SK-N-SH treated with all-trans-retinoic acid at 6 μM for 48 hours (cell line): ENCODE data around the gene MTCL3.
A peak's percentile ranks its signal among the peaks of the same experiment; 100 is the strongest.

ENCODE experiments used
- ATAC-seq: fragments of 200-7000 bp; cut with Tn5 transposase; 3 replicates; pipeline ENCODE4 v1.9.1; 2020; ENCODE audit warnings: mild to moderate bottlenecking, moderate library complexity
- ARNTL ChIP-seq: fragments of 450-650 bp; formaldehyde crosslinking; IDR thresholded peaks from 2 replicates; pipeline ENCODE4 v1.5.0; 2020; ENCODE audit warnings: low read depth, mild to moderate bottlenecking, moderate library complexity, borderline replicate concordance
- BACH2 ChIP-seq: fragments of 250-450 bp; sonication (Bioruptor Pico); IDR thresholded peaks from 2 replicates; pipeline ENCODE4 v1.9.0; 2021; ENCODE audit warnings: mild to moderate bottlenecking, borderline replicate concordance
- CREB5 ChIP-seq: fragments of 250-450 bp; sonication (Bioruptor Pico); IDR thresholded peaks from 2 replicates; pipeline ENCODE4 v1.5.1; 2020; ENCODE audit warnings: low read depth, mild to moderate bottlenecking, moderate library complexity
- CSDC2 ChIP-seq: fragments of 250-450 bp; sonication (Bioruptor Pico); IDR thresholded peaks from 2 replicates; pipeline ENCODE4 v1.5.0; 2020; ENCODE audit warnings: mild to moderate bottlenecking, moderate library complexity
- ESRRG ChIP-seq: fragments of 250-450 bp; sonication (Bioruptor Pico); IDR thresholded peaks from 2 replicates; pipeline ENCODE4 v1.6.1; 2021; ENCODE audit warnings: mild to moderate bottlenecking
- GLIS3 ChIP-seq: fragments of 250-450 bp; sonication (Bioruptor Pico); IDR thresholded peaks from 2 replicates; pipeline ENCODE4 v1.5.0; 2020; ENCODE audit warnings: mild to moderate bottlenecking, moderate library complexity
- ISL1 ChIP-seq: fragments of 250-450 bp; sonication (Bioruptor Pico); IDR thresholded peaks from 2 replicates; pipeline ENCODE4 v2.1.2; 2022; ENCODE audit warnings: mild to moderate bottlenecking, moderate library complexity
- OSR1 ChIP-seq: fragments of 250-450 bp; sonication (Bioruptor Pico); IDR thresholded peaks from 2 replicates; pipeline ENCODE4 v1.8.0; 2022; ENCODE audit warnings: moderate library complexity, mild to moderate bottlenecking, inconsistent platforms
- PATZ1 ChIP-seq: fragments of 250-450 bp; sonication (Bioruptor Pico); IDR thresholded peaks from 2 replicates; pipeline ENCODE4 v1.8.0; 2020; ENCODE audit warnings: mild to moderate bottlenecking, moderate library complexity, borderline replicate concordance
- POU6F1 ChIP-seq: fragments of 250-450 bp; sonication (Bioruptor Pico); IDR thresholded peaks from 2 replicates; pipeline ENCODE4 v1.8.0; 2021; ENCODE audit warnings: low read depth, mild to moderate bottlenecking, moderate library complexity, borderline replicate concordance
- PPARA ChIP-seq: fragments of 250-450 bp; sonication (Bioruptor Pico); IDR thresholded peaks from 2 replicates; pipeline ENCODE4 v1.5.0; 2020; ENCODE audit warnings: mild to moderate bottlenecking, borderline replicate concordance
- RARB ChIP-seq: fragments of 250-450 bp; sonication (Bioruptor Pico); IDR thresholded peaks from 2 replicates; pipeline ENCODE4 v1.8.0; 2021; ENCODE audit warnings: mild to moderate bottlenecking, moderate library complexity
- SNAI2 ChIP-seq: fragments of 250-450 bp; sonication (Bioruptor Pico); IDR thresholded peaks from 2 replicates; pipeline ENCODE4 v1.5.0; 2020; ENCODE audit warnings: mild to moderate bottlenecking, moderate library complexity
- TCF4 ChIP-seq: fragments of 250-450 bp; sonication (Bioruptor Pico); IDR thresholded peaks from 2 replicates; pipeline ENCODE4 v1.8.0; 2021; ENCODE audit warnings: mild to moderate bottlenecking, moderate library complexity, borderline replicate concordance
- TOX ChIP-seq: fragments of 250-450 bp; sonication (Bioruptor Pico); IDR thresholded peaks from 2 replicates; pipeline ENCODE4 v1.8.0; 2021; ENCODE audit warnings: mild to moderate bottlenecking, moderate library complexity, borderline replicate concordance
- TSHZ2 ChIP-seq: fragments of 250-450 bp; sonication (Bioruptor Pico); IDR thresholded peaks from 2 replicates; pipeline ENCODE4 v1.5.0; 2020; ENCODE audit warnings: mild to moderate bottlenecking, moderate library complexity
- ZC3H10 ChIP-seq: fragments of 250-450 bp; sonication (Bioruptor Pico); IDR thresholded peaks from 2 replicates; pipeline ENCODE4 v1.5.1; 2021; ENCODE audit warnings: mild to moderate bottlenecking, moderate library complexity
- ZFP3 ChIP-seq: fragments of 250-450 bp; sonication (Bioruptor Pico); IDR thresholded peaks from 2 replicates; pipeline ENCODE4 v1.5.0; 2020; ENCODE audit warnings: mild to moderate bottlenecking, moderate library complexity
- ZFP30 ChIP-seq: fragments of 450-650 bp; formaldehyde crosslinking; IDR thresholded peaks from 2 replicates; pipeline ENCODE4 v1.5.0; 2022; ENCODE audit warnings: mild to moderate bottlenecking, moderate library complexity
- ZNF565 ChIP-seq: fragments of 450-650 bp; formaldehyde crosslinking; conservative IDR thresholded peaks from 2 replicates; pipeline ENCODE4 v1.5.0; 2020; ENCODE audit warnings: low read depth, mild to moderate bottlenecking, moderate library complexity
- ZNF70 ChIP-seq: fragments of 450-650 bp; formaldehyde crosslinking; IDR thresholded peaks from 2 replicates; pipeline ENCODE4 v1.5.0; 2020; ENCODE audit warnings: mild to moderate bottlenecking, moderate library complexity

The MTCL3 gene

DNA sequence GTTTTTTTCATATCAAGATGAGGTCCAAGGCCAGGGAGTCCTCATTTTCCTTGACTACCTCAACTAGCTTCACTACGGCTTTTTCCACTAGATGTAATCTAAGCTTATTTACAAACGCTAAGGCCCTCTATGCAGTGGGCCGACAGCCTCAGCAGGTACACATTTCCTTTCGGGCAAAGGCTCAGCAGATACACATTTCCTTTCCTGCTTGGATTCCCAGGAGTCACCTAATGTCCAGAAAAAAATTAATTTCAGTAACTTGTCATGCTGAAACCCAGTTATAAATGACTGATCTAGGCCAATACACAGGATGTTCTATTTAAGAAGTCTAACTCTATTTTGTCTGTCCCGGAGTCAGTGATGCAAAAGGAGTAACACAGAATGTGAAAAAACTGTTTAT, 52.7 kb downstream of the MTCL3 start:
- TF ChIP-seq ESRRG (CRISPR knock-in tag): no peak
- TF ChIP-seq RARB (CRISPR knock-in tag): no peak
- no peak for TF ChIP-seq GLIS3 (CRISPR knock-in tag)
- no peak for TF ChIP-seq TCF4 (CRISPR knock-in tag)
- TF ChIP-seq SNAI2: no peak
- TF ChIP-seq TOX (CRISPR knock-in tag): no peak
- TF ChIP-seq ISL1 (CRISPR knock-in tag): no peak
- no peak for TF ChIP-seq ZC3H10 (CRISPR knock-in tag)
- TF ChIP-seq BACH2 (CRISPR knock-in tag): no peak
- TF ChIP-seq CSDC2 (CRISPR knock-in tag): no peak
- no peak for TF ChIP-seq PATZ1 (CRISPR knock-in tag)
- TF ChIP-seq POU6F1 (CRISPR knock-in tag): no peak

DNA sequence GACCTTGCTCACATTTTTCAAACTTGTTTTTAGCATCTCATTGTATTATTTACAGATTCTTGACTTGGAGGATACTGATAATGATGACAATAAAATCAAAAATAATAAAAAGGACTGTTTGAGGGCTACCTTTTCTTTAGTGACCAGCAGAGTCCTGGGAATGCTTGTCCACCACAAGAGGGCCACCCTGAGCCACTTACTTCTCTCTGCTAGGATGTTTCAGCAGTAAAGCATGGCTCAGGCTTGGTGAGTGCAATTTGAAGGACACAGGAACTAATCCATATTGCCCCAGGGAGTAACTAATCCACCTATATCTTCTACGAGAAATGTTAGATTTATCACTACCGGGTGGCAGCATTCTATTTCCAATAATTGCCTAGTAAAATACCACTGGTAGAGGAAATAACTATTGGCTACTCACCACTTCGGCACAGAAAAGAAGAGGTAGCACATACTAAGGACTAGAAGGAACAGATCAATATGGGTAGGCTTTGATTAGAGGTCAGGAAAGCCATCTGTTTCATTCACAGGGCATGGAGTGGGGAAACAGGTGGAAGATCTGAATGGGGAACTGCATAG, 54.2 kb downstream of the MTCL3 start:
- peak; percentile 100 for ATAC-seq
- TF ChIP-seq ZFP30 (CRISPR knock-in tag) (no peak), GLIS3 (CRISPR knock-in tag) (no peak)

More for the DNA sequence above, 52.7 kb downstream of the MTCL3 start:
- no peak for ATAC-seq

GRCh38 chr6:127464161-127464880, 54.8 kb downstream of the MTCL3 start:
- peak; percentile 59 for ATAC-seq
- TF ChIP-seq ZNF70 (CRISPR knock-in tag): no peak
- no peak for TF ChIP-seq GLIS3 (CRISPR knock-in tag)
- TF ChIP-seq CREB5: no peak
- no peak for TF ChIP-seq OSR1 (CRISPR knock-in tag)
- TF ChIP-seq TOX (CRISPR knock-in tag): no peak
- no peak for TF ChIP-seq ARNTL (CRISPR knock-in tag)
- no peak for TF ChIP-seq RARB (CRISPR knock-in tag)
- TF ChIP-seq ZFP3 (CRISPR knock-in tag): no peak
- no peak for TF ChIP-seq ISL1 (CRISPR knock-in tag)
- TF ChIP-seq POU6F1 (CRISPR knock-in tag): no peak
- no peak for TF ChIP-seq SNAI2
- TF ChIP-seq ZNF565 (CRISPR knock-in tag): no peak
- TF ChIP-seq ESRRG (CRISPR knock-in tag): no peak

DNA sequence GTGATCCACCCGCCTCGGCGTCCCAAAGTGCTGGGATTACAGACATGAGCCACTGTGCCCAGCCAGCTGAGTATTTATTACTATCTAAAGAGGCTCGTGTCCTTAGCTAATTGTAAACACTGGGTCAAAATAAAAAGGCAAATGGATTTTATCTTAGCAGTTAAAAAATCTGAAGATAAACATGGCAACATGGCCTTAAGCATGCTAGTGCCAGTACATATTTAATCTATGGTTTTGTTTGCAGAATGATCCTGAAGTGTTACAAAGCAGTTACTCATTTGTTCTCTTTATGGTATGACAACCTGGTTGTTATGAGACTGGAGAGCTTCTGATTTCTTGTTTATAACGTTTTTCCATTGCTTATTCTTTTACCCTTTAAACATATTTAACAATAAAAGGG, 56.1 kb downstream of the MTCL3 start:
- TF ChIP-seq ESRRG (CRISPR knock-in tag): no peak
- TF ChIP-seq GLIS3 (CRISPR knock-in tag): no peak
- TF ChIP-seq PPARA (CRISPR knock-in tag): no peak
- TF ChIP-seq RARB (CRISPR knock-in tag): no peak
- TF ChIP-seq CREB5: no peak
- TF ChIP-seq OSR1 (CRISPR knock-in tag): no peak
- no peak for TF ChIP-seq SNAI2
- TF ChIP-seq BACH2 (CRISPR knock-in tag): no peak
- no peak for TF ChIP-seq ZC3H10 (CRISPR knock-in tag)
- TF ChIP-seq TSHZ2 (CRISPR knock-in tag): no peak
- no peak for TF ChIP-seq ARNTL (CRISPR knock-in tag)
- TF ChIP-seq ZNF565 (CRISPR knock-in tag): no peak
- no peak for TF ChIP-seq TOX (CRISPR knock-in tag)
- no peak for ATAC-seq
